ENCODE data around the gene HLA-DQB1. TPM values are rescaled to one million over a fixed set of nuclear protein-coding genes. Genes with fewer than 3 reads are reported as not detected.
"Not testable (repeated sequence)": the region's sequence is repeated elsewhere in the genome, so short reads cannot be mapped to it uniquely, and the experiment has no call there.

The HLA-DQB1 gene
- total RNA-seq, 1 donor from 2014 or later = 3.9 TPM

DNA sequence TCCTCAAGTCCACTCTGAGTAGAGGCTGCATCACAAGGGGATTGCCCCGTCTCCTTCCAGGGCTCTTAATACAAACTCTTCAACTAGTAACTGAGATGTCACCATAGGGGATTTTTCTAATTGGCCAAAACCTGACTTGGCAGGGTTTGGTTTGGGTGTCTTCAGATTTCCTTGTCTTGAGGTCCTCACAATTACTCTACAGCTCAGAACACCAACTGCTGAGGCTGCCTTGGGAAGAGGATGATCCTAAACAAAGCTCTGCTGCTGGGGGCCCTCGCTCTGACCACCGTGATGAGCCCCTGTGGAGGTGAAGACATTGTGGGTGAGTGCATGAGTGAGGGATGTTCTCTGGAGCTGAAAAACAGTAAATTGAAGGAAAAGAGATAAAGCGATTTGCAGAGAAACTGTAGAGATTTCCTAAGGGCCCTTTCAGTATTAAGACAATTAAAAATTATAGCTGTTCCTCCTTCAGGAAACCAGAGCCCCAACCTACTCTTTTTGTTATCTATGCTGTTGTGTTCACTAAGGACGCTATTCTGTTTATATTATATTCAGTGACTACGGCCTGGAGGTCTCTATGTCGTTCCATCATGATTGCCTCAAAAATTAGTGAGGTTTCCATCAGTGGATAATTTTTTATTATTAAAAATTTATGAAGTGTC, 29.1 kb downstream of the HLA-DQB1 start, which contains the start of gene HLA-DQA1:
TSS of gene HLA-DQA1 (plus strand) at position 188 of the 662 bp plus-strand sequence. CDS start at position 241, 53 bp downstream.
- DNase-seq (ENCODE audit: missing footprints) (no peak), ATAC-seq (peak; percentile 54)
- intact Hi-C loops (cut with DNase I) = no loop called here

DNA sequence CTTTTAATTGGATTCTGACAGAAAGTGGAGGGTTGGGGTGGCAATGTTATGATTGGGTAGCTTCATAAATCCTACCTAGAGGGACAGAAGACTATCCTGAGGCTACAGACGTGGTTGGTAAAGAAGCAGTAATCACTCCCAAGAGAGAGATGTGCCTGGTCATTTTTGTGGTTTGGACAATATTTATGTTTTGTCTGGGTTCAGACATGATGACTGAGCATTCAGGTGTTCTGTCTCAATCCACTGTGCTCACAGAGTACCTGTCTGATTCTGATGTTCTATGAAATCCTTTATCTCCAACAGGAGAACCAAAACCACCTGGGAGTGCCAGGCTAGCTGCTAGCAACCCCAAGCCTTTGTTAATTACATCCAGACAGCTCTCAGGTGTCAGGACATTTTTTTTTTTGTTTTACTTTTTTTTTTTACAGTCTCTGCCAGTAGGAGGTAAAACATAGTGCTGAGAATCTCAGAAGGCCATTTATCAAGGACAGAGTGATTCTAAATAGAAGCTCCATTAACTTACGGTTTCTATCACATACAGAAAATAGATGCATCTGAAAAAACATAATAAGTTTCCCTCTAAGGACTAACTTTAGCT, 30.8 kb downstream of the HLA-DQB1 start:
- ATAC-seq (no peak), DNase-seq (ENCODE audit: missing footprints) (no peak)
- intact Hi-C loops (cut with DNase I) = no loop called here

DNA sequence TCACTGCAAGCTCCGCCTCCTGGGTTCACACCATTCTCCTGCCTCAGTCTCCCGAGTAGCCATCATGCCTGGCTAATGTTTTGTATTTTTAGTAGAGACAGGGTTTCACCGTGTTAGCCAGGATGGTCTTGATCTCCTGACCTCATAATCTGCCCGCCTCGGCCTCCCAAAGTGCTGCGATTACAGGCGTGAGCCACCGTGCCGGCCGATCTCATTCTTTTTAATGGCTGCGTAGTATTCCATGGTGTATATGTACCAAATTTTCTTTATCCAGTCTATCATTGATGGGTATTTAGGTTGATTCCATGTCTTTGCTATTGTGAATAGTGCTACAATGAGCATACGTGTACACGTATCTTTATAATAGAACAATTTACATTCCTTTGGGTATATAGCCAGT, 36.7 kb downstream of the HLA-DQB1 start:
- intact Hi-C loops (cut with DNase I); ATAC-seq: not testable (repeated sequence)
- peak; percentile 58 for DNase-seq (ENCODE audit: missing footprints)

DNA sequence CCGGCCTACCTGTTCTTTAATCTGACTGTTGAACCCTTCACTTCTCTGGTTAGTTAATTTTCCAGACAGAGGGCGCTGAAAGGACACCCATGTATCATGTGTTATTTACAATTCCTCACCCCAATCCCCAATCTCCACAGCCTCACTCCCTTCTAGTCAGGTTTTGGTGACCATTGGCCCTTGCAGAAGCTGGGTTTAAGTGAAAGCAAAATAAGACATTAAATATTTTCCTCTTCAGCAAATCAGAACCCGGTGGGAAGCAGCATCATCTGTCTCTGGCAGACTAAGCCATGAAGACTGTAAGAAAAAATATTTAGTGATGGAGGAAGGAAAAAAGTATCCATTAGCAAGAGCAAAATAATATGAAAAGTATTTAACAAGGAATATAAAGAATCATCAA, 38.6 kb downstream of the HLA-DQB1 start:
- no peak for ATAC-seq
- DNase-seq (ENCODE audit: missing footprints) = peak; percentile 47
- intact Hi-C loops (cut with DNase I) = no loop called here

DNA sequence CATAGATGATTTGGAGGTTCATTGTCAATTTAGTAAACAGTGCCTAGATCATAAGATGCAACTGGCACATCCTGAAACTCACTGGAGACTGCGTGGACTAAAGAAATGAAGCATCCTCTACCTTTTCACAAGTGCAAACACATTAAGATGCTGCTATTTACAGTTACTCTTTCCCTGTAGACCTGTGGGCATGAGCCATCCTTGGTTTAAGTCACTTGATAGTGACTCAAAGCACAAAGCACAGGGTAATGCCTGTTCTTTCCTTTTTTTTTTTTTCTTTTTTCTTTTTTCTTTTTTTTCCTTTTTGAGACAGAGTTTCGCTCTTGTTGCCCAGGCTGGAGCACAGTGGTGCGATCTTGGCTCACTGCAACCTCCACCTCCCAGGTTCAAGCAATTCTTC, 39.2 kb downstream of the HLA-DQB1 start:
- DNase-seq (ENCODE audit: missing footprints) = no peak
- intact Hi-C loops (cut with DNase I) = no loop called here
- no peak for ATAC-seq

DNA sequence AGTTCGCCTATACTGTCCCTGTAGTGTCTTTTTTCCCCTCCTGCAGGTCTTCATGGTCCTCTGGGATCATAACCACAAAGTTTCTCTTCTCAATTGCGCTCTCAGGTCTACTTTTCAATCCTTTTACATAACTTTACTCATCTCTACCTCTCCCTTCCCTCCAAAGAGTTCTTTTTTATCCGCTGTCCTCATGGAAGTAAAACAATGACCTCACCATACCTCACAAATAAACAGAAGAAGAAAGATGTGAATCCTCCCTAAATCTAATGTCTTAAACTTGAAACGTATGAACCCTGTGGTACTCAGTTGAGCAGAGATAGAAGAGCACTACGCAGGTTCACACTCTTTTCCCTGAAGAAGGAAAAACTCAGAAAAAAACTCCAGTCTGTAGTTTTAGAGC, 41.3 kb downstream of the HLA-DQB1 start:
- ATAC-seq = no peak
- intact Hi-C loops (cut with DNase I) = no loop called here
- no peak for DNase-seq (ENCODE audit: missing footprints)

DNA sequence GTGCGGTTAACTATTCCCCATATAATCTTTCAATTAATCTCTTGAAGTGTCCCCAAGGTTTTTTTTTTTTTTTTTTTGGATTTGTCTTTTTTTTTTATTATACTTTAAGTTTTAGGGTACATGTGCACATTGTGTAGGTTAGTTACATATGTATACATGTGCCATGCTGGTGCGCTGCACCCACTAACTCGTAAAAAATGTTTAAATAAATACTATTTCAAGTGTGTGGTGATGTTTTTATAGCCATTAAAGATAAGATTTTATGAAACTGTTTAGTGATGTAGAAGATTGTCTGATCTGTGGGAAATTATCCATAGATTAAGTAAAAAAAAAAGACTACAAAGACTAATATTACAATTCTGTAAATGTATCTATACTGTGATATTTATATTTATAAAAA, 41.9 kb downstream of the HLA-DQB1 start:
- no peak for DNase-seq (ENCODE audit: missing footprints)
- intact Hi-C loops (cut with DNase I) = no loop called here
- ATAC-seq = no peak

DNA sequence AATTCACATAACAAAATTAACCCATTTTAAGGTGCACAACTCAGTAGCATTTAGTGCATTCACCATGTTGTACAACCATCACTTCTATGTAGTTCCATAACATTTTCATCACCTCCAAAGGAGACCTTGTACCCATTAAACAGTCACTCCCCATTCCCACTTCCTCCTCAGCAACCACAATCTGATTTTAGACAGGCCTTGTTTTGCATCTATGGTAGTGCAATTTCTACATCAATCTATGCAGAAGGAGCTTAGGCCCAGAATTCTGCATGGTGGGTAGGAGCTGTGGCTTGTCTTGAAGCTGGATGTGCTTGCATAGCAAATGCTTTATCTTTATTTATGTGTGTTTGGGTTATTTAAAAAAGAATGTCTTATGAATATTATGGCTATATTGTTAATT, 42.8 kb downstream of the HLA-DQB1 start:
- intact Hi-C loops (cut with DNase I) = no loop called here
- no peak for ATAC-seq
- no peak for DNase-seq (ENCODE audit: missing footprints)

DNA sequence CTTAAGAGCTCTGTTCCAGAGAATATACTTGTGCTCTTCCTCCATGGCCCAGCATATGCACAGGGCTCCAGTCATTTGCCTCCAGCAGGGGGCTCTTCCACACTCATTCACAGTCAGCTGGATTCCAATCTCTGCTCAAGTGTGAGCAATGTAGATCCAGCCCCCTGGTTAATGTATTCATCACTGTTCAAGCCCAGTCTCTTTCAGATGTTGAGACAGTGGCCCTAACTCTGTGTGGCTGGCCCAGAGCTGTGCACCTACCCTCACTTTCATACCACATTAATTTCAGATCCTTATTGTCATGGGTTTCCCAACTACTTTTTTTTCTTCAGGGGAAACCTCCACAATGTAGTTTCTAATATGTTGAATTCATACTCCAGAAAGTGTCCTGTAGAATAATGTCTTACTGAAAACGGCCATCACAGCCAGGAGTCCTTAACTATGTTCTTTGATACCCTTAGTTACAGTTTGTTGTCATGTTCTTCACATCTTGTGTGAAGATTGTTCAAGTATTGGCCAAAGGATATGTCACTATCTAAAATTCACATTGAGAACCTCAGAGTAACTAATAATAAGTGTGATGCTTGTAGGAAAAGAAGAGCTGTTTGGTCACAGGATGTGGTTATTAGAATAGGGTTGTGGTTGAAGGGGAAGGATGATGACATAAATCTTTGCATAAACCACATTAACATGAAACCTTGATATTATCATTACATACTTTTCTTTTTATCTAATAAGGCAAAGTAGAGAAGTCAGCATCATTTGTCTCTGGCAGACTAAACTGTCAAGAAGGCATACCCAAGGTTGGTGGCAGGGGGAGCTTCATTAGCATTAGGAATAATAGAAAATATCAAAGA, 43.7 kb downstream of the HLA-DQB1 start:
- ATAC-seq = peak; percentile 52
- DNase-seq (ENCODE audit: missing footprints) = no peak
- intact Hi-C loops (cut with DNase I) = no loop called here

DNA sequence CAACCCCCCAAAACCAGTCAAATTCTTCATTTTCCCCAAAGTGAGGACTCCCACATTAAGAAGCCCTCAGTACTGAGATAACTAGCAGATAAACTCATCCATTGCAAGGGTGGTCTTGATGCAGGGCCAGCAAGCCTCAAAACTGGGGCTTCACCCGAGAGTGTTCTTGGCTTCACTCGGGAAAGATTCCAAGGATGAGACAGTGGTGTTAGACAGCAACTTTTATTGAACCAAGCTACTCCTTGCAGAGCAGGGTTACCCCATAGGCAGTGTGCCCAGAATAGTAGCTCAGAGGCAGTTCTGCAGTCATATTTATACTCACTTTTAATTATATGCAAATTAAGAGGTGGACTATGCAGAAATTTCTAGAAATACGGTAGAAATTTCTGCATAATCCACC, 45.1 kb downstream of the HLA-DQB1 start:
- intact Hi-C loops (cut with DNase I) = no loop called here
- no peak for ATAC-seq
- no peak for DNase-seq (ENCODE audit: missing footprints)

DNA sequence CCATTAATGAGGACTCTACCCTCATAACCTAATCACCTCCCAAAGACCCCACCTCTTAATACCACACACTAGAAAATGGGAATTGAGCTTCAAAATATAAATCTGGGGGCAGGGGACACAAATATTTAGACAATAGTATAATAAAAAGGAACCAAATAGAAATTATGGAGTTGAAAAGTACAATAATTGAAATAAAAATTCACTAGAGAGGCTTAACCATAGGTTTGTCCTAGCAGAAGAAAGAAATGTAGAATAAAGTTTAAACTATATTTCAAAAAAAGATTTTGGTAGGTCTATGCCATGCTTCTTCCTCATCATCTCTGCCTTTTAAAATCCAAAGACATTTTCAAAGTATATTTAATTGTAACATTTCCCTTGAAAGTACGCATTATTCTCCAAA, 48.7 kb downstream of the HLA-DQB1 start:
- intact Hi-C loops (cut with DNase I) = no loop called here
- ATAC-seq = no peak

DNA sequence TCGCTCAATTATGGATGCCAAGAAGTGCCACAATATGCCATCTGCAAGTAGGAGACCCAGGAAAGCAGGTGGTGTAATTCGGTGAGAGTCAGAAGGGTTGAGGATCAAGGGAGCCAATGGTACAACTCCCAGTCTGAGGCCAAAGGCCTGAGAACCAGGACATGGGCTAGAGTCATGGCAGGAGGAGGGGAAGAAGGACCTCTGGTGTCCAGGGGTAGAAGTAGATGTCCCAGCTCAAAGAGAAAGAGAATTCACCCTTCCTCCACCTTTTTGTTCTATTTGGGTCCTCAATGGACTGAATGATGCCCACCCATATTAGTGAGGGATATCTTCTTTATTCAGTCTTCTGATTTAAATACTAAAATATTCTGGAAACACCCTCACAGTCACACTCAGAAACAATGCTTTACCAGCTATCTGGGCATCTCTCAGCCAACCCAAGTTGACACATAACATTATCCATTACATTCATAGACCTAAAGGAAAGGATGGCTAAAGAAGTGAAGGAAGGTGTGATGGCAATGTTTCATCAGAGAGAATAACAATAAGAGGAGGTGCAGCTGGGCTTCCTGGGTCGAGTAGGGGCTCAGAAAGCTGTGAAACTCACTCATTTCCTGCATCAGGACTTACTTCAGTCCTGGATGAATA, 50.4 kb downstream of the HLA-DQB1 start:
- no peak for ATAC-seq
- no peak for DNase-seq (ENCODE audit: missing footprints)
- intact Hi-C loops (cut with DNase I) = no loop called here

More for the DNA sequence above, 48.7 kb downstream of the HLA-DQB1 start:
- DNase-seq (ENCODE audit: missing footprints) = no peak

DNA sequence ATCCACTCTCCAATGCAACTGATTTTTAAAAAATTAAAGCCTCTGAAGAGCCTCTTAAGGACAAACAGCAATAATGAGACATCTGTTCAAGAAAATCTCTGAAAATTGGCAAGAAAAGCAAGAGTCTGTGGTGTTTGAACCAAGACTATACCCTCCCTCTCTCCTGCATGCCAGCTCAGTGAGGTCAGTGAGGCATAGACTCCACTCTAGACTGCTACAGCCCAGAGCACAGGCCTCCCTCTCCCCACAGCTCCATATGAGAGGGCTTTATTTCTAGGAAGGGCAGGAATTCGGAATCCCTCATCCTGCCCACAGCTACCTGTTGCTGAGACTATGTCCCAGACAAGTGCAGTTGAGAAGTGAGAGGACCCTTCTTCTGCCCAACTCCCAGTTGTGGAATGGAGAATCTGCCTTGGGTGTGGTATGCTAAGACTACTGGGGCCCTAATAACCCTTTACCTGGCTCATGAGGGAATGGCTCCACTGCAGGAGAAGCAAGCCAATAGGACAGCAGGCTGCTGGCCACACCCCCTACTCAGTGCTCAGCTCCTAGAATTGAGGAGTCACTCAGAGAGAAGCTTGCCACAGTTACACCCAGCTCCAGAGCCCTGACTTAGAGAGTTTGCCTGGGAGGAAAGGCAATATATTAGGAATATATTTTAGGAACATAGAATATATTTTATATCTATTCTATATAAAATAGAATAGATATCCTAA, 51.9 kb downstream of the HLA-DQB1 start:
- ATAC-seq = no peak
- intact Hi-C loops (cut with DNase I) = no loop called here
- DNase-seq (ENCODE audit: missing footprints) = no peak

DNA sequence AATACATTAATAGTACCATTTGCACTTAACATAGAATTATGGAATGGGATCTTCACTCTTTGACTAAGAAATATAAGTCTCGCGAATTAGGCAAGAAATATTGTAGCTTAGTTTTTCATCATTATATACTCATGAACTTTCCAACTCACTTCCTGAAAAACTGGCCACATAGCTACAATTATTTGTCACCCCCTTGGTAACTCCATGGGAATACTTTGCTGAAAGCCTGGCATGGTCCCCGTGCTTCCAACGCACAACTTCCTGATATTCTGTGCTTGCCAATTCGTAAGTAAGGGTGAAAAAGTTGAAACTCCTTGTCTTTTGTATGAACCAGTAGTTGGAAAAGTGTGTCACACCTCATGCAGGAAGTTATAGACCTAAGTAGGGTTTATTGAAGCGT, 53.0 kb downstream of the HLA-DQB1 start:
- intact Hi-C loops (cut with DNase I) = no loop called here
- ATAC-seq (no peak), DNase-seq (ENCODE audit: missing footprints) (no peak)

DNA sequence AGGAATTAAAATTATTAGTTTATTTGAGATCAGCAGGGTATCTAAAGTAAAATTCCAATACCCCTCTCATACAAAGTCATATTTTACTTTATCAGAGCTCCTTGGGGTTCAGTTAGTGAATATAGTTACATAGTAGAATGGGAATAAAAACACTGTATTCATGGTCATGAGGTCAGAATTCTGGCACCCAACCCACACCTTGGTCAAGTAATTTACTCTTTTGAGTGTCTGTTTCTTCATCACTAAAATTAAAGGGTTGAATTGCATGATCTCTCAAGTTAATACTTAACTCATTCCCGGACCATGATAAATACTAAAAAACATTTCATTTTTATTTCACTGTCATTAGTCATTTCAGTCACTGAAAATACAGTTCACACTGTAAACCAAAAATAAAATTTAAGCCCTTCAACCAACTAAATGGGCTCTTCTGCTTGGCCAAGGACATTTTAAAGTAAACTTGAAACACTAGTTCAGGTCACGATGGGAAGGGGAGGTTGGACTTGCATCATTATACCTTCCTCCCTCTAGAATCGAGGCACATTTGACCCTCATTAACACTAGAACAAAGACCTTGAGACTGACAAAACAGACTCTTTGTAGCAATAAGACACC, 55.7 kb downstream of the HLA-DQB1 start:
- ATAC-seq (no peak), DNase-seq (ENCODE audit: missing footprints) (no peak)
- intact Hi-C loops (cut with DNase I) = no loop called here

DNA sequence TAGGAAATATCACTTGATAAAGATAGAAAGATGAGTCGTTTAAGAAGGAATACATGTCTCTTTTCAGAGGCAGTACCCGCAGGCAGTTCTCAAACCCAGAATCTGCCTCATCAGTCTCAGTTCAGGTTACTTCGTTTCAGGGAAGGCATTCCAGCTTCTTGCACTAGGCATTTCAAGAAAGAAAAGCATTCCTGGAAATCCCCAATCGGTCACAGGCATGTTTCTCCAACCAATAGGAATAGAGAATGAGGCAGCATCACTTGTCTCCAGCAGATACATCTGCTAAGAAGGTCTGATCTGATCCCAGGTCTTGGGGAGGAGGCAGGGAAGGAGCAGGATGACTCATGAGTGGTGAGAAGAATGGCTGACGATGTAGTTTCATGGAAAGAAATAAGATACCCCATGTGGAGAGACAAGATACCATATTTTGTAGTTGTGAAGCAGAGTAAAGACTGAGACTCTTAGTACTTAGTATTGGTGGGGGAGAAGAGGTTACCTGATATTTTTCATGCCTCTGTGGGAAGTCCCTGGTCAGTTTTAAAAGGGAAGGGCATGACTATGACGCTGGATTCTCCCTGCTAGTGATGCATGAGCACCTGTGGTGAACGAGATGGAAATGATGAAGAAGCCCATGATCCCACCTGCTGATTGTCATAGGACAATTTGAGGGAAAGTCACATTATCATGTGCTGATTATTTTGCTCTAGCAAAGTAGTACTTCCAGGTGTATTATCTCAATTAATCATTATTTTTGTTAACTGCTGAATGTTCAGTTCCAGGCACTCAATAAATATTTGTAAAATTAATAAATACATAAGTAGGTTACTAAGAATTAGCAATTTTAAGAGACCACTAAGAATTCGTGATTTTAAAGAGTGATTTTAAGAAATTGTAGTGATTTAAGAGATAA, 56.5 kb downstream of the HLA-DQB1 start:
- intact Hi-C loops (cut with DNase I) = no loop called here
- DNase-seq (ENCODE audit: missing footprints) = no peak
- peak; percentile 89 for ATAC-seq
